Measurements from ENCODE around the gene PCK2.

PCK2 gene

DNA sequence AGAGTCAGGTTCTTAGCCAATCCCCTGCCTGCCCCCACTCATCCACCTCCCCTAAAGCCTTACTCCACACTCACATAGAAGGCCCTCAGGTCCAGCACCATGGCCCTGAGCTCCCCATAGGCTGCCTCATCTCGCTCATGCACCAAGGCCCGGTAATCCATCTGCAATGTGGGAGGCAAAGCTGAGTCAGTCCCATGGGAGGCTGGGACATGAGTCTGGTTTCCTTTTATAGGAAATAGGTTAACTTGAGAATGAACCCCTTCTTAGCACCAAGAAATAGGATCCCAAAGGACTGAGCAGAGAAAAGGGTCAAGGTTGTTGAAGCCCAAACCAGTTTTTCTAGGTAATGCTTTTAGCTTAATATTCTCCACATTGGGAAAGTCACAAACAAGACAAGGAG, 49.4 kb downstream of the PCK2 start:
- ATAC-seq, result no peak
- TF ChIP-seq ZFP30 (CRISPR knock-in tag; IDR thresholded peaks at IDR 0.05), result no peak
- TF ChIP-seq ESRRG (CRISPR knock-in tag; IDR thresholded peaks at IDR 0.05), result no peak
- no peak for TF ChIP-seq ZFP3 (CRISPR knock-in tag; IDR thresholded peaks at IDR 0.05)
- TF ChIP-seq, protein P1, sequence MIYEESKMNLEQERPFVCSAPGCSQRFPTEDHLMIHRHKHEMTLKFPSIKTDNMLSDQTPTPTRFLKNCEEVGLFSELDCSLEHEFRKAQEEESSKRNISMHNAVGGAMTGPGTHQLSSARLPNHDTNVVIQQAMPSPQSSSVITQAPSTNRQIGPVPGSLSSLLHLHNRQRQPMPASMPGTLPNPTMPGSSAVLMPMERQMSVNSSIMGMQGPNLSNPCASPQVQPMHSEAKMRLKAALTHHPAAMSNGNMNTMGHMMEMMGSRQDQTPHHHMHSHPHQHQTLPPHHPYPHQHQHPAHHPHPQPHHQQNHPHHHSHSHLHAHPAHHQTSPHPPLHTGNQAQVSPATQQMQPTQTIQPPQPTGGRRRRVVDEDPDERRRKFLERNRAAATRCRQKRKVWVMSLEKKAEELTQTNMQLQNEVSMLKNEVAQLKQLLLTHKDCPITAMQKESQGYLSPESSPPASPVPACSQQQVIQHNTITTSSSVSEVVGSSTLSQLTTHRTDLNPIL (CRISPR knock-in tag; IDR thresholded peaks at IDR 0.05; ENCODE audit: low read depth), result no peak
- TF ChIP-seq BACH2 (CRISPR knock-in tag; IDR thresholded peaks at IDR 0.05; ENCODE audit: borderline replicate concordance), result no peak
- TF ChIP-seq, protein P2, sequence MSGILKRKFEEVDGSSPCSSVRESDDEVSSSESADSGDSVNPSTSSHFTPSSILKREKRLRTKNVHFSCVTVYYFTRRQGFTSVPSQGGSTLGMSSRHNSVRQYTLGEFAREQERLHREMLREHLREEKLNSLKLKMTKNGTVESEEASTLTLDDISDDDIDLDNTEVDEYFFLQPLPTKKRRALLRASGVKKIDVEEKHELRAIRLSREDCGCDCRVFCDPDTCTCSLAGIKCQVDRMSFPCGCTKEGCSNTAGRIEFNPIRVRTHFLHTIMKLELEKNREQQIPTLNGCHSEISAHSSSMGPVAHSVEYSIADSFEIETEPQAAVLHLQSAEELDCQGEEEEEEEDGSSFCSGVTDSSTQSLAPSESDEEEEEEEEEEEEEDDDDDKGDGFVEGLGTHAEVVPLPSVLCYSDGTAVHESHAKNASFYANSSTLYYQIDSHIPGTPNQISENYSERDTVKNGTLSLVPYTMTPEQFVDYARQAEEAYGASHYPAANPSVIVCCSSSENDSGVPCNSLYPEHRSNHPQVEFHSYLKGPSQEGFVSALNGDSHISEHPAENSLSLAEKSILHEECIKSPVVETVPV (CRISPR knock-in tag; IDR thresholded peaks at IDR 0.05), result no peak
- TF ChIP-seq ISL1 (CRISPR knock-in tag; IDR thresholded peaks at IDR 0.05), result no peak
- no peak for TF ChIP-seq OSR1 (CRISPR knock-in tag; IDR thresholded peaks at IDR 0.05)
- no peak for TF ChIP-seq TCF4 (CRISPR knock-in tag; IDR thresholded peaks at IDR 0.05; ENCODE audit: borderline replicate concordance)

DNA sequence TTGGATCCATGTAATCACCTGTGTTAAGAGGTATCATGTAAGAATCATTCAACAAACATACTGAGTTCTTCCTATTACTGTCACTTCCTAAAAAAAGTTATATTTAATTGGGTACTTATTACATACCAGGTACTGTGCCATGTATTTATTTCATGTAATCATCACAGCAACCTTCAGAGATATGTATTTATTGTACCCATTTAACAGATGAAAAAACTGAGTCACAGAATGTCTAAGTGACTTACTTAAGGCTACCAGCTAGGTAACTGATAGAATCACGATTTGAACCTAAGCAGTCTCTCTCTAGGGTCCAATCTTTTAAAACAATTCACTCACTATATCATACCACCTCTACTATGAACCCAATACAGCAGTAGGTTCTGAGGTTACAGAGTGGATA, 50.3 kb downstream of the PCK2 start:
- TF ChIP-seq, protein P3, sequence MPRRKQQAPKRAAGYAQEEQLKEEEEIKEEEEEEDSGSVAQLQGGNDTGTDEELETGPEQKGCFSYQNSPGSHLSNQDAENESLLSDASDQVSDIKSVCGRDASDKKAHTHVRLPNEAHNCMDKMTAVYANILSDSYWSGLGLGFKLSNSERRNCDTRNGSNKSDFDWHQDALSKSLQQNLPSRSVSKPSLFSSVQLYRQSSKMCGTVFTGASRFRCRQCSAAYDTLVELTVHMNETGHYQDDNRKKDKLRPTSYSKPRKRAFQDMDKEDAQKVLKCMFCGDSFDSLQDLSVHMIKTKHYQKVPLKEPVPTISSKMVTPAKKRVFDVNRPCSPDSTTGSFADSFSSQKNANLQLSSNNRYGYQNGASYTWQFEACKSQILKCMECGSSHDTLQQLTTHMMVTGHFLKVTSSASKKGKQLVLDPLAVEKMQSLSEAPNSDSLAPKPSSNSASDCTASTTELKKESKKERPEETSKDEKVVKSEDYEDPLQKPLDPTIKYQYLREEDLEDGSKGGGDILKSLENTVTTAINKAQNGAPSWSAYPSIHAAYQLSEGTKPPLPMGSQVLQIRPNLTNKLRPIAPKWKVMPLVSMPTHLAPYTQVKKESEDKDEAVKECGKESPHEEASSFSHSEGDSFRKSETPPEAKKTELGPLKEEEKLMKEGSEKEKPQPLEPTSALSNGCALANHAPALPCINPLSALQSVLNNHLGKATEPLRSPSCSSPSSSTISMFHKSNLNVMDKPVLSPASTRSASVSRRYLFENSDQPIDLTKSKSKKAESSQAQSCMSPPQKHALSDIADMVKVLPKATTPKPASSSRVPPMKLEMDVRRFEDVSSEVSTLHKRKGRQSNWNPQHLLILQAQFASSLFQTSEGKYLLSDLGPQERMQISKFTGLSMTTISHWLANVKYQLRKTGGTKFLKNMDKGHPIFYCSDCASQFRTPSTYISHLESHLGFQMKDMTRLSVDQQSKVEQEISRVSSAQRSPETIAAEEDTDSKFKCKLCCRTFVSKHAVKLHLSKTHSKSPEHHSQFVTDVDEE (CRISPR knock-in tag; IDR thresholded peaks at IDR 0.05), result no peak
- TF ChIP-seq TOX (CRISPR knock-in tag; IDR thresholded peaks at IDR 0.05; ENCODE audit: borderline replicate concordance), result no peak
- TF ChIP-seq ZFP3 (CRISPR knock-in tag; IDR thresholded peaks at IDR 0.05), result no peak
- TF ChIP-seq RARB (CRISPR knock-in tag; IDR thresholded peaks at IDR 0.05), result no peak
- TF ChIP-seq ZFP30 (CRISPR knock-in tag; IDR thresholded peaks at IDR 0.05), result no peak
- TF ChIP-seq, protein P2 (CRISPR knock-in tag; IDR thresholded peaks at IDR 0.05), result no peak
- no peak for TF ChIP-seq ISL1 (CRISPR knock-in tag; IDR thresholded peaks at IDR 0.05)
- no peak for ATAC-seq

DNA sequence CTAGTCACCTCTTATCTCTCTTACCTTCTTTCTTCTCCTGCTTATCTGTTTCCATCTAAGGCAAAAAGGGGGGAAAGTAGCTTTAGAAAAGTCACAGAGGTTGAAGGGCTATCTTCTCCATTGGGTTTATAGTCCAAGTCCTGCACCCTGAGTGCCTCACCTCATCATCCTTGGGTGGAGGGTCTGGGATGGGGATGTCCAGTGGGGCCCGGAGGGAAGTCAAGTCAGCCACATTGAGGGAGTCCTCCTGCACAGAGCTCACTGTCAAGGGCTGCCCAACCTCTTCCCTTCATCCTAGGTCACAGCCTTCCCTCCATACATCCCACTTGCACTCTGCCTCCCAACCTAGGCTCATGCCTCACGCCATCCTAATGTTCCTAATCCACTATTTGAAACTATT, 51.1 kb downstream of the PCK2 start:
- ATAC-seq, result no peak
- TF ChIP-seq ZFP30 (CRISPR knock-in tag; IDR thresholded peaks at IDR 0.05) (no peak), ZC3H10 (CRISPR knock-in tag; IDR thresholded peaks at IDR 0.05) (no peak), GLIS3 (CRISPR knock-in tag; IDR thresholded peaks at IDR 0.05) (no peak), BACH2 (CRISPR knock-in tag; IDR thresholded peaks at IDR 0.05; ENCODE audit: borderline replicate concordance) (no peak), ESRRG (CRISPR knock-in tag; IDR thresholded peaks at IDR 0.05) (no peak)
- TF ChIP-seq, protein P3 (CRISPR knock-in tag; IDR thresholded peaks at IDR 0.05), result no peak

DNA sequence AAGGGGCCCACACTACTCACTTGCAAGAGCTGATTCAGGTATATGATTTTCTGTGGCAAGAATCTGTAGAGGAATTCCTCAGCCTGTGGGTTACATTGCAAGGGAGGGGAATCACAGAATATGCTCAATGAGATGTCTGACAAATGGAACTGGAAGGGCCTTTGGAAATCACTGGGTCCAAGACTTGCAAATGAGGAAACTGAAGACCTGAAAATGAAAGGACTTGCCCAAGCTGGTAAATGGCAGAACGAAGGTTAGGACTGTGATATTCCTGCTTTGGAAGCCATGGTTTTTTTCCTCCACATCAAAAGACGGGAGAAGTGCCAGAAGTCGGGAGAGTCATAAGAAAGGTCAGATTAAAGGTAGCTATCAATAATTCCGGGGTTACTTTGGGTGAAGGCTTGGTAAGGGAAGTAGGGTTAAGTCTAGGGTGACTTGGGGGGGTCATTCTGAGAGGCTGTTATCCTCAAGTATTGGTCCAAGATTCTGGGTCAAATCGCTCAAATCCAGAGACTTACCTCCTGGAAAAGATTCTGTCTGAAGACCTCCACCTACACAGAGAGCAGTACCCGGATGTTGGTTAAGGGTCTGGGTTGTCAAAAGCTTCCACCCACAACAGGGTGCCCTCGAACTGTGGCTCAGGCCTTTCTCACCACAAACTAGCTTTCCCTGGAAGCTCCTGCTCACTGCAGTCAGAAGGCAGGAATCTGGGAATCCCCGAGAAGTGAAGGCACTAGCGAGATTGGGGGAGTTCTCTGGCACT, 51.8 kb downstream of the PCK2 start:
- ATAC-seq, result no peak; the same call in 2 of the 3 replicates
- TF ChIP-seq ZFP30 (CRISPR knock-in tag; IDR thresholded peaks at IDR 0.05), result no peak
- TF ChIP-seq, protein P4, sequence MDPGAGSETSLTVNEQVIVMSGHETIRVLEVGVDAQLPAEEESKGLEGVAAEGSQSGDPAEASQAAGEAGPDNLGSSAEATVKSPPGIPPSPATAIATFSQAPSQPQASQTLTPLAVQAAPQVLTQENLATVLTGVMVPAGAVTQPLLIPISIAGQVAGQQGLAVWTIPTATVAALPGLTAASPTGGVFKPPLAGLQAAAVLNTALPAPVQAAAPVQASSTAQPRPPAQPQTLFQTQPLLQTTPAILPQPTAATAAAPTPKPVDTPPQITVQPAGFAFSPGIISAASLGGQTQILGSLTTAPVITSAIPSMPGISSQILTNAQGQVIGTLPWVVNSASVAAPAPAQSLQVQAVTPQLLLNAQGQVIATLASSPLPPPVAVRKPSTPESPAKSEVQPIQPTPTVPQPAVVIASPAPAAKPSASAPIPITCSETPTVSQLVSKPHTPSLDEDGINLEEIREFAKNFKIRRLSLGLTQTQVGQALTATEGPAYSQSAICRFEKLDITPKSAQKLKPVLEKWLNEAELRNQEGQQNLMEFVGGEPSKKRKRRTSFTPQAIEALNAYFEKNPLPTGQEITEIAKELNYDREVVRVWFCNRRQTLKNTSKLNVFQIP (CRISPR knock-in tag; IDR thresholded peaks at IDR 0.05; ENCODE audit: borderline replicate concordance, low read depth), result no peak
- TF ChIP-seq, protein P1 (CRISPR knock-in tag; IDR thresholded peaks at IDR 0.05; ENCODE audit: low read depth), result no peak
- no peak for TF ChIP-seq ZFP3 (CRISPR knock-in tag; IDR thresholded peaks at IDR 0.05)
- TF ChIP-seq ESRRG (CRISPR knock-in tag; IDR thresholded peaks at IDR 0.05), result no peak
- TF ChIP-seq RARB (CRISPR knock-in tag; IDR thresholded peaks at IDR 0.05), result no peak
- no peak for TF ChIP-seq ZC3H10 (CRISPR knock-in tag; IDR thresholded peaks at IDR 0.05)
- TF ChIP-seq ZNF565 (CRISPR knock-in tag; conservative IDR thresholded peaks at IDR 0.05; ENCODE audit: low read depth), result no peak
- TF ChIP-seq, protein P3 (CRISPR knock-in tag; IDR thresholded peaks at IDR 0.05), result no peak
- TF ChIP-seq OSR1 (CRISPR knock-in tag; IDR thresholded peaks at IDR 0.05), result no peak

Data from SK-N-SH treated with all-trans-retinoic acid at 6 μM for 48 hours (cell line).